Stimulated activated naive CD4-positive, alpha-beta T cell (primary cell): ENCODE measurements around the gene TM2D1.

Experiments used
- DNase-seq, 6 experiments: peaks; one replicate each; lab custom pipeline; 2025; lab: John Stamatoyannopoulos, UW

Gene TM2D1

DNA sequence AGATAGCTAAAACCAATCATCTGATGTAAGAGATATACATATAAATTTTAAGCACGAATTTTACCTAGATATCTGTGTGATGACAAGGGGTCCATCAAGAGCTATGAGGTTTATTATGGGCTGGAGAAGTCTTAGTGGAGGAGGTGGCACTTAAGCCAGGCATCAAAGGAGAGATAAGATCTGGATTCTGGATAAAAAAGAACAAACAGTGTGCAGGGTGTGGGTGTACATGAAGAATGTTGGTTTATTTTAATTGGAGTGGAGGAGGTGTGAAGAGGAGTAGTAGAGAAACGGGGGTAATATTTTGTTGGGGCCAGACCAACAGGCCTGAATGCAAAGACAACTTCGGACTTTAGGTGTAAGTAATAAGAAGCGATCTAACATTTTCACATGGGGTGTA, 80.6 kb downstream of the TM2D1 start:
- DNase-seq: no peak

DNA sequence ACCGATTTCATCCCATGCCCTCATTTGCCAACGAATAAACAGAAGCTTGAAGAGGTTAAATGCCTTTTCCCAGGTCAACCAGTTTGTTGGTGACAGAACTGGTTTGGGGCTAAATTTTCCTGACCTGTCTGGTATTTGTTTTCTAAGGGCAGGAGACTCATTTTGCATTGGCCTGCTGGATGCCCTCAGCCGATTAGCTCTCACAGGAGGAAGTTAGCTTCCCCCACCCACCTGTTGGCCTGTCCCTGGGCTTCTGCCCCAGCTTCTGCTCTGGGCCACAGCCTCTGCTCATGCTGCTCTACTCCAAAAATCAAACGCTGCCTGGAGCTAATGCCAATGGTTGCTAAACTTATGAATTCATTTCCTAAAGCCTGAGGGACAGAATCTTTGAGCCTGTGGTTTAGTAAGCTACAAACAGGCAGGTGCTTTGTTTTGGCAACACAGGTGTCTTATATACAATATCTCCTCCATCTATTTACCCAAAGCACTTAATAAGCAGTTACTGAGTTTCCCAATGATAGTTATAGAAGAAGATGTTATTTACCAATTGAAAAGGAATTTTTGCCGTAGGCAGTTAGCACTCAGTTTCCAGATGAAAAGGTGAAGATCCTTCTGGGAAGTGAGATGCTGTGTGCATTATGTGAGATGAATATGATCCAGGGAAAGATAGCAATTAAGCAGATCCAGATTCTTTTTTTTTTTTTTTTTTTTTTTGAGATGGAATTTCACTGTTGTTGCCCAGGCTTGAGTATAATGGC, 82.3 kb downstream of the TM2D1 start:
- DNase-seq: no peak

DNA sequence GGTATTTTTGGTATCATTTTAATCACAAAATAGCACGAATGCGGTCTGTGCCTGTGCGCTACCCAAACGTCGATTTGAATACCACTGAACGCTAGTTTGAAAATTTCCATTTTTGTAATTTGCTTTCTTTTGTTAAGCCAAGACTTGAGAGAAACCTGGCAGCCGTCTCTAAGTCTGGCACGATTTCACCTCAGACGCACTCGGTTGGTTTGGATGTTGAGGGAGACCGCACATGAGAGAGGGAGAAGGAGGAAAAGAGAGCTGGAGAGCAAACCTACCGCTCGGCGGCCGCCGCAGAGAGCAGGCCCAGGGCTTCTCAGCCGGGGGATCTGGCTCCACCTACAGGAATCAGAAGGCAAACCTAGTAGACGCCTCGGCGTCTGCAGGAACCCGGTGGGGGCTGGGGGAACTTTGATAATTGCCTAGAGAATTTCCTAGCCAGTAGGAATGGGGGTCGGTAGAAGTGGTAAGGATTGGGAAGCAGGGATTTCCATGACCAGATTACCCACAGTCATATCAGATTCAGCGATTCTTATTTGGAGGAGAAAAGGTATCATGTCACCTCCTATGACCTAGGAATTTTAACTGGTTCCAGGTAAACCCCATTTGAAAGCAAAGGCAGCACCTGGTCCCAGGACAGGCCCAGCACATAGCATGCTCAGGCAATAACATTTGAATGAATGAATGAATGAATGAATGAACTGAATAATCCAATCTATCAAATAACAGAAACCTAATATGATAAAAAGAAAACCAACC, 83.2 kb downstream of the TM2D1 start:
- peak; percentile 3 to 66 (median 32) for DNase-seq

DNA sequence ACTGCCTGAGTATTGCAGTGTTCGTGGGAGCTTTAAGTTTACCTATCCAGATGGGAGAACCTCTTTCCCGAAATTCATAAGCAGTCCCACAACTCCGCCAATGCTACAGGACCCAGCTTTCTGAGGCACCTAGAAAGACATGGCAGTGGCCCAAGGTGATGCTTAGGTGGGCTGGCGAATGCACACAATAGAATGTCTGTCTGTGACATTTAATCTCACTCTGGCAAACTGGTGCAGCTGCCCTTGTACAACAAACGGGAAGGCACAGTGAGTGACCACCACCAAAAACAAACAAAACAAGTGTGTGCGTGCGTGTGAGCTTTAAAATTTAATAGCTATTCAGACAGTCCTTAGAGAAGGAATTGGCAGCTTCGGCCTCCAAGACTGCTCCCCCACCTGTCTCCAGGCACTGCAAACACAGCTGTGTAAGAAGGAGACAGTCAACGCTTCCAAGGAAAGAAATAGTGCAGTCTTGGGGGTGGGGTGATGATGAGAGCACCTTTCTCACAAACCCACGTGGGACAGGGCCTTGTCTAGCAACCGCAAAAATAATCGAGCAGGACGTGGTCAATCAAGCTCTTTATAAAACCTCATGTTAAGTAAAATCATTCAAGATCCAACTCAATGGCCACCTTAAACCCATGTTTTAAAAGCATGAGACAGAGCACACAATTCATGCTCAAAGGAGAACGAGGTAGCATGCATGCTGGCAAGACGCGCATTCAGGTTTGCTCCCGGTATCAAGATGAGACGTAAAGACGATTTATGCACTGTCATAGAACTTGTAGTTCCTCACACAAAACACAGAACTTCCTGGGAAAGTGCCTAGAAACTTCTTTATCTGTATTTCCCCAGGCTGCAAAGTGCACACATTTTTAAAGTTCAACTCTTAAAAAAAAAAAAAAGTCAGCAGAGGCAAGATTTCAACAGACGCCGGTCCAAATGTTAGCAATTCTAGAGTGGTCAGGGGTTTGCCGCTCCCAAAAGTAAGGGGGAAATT, 84.1 kb downstream of the TM2D1 start:
- DNase-seq: peak in 1 of 6 experiments; percentile 20

DNA sequence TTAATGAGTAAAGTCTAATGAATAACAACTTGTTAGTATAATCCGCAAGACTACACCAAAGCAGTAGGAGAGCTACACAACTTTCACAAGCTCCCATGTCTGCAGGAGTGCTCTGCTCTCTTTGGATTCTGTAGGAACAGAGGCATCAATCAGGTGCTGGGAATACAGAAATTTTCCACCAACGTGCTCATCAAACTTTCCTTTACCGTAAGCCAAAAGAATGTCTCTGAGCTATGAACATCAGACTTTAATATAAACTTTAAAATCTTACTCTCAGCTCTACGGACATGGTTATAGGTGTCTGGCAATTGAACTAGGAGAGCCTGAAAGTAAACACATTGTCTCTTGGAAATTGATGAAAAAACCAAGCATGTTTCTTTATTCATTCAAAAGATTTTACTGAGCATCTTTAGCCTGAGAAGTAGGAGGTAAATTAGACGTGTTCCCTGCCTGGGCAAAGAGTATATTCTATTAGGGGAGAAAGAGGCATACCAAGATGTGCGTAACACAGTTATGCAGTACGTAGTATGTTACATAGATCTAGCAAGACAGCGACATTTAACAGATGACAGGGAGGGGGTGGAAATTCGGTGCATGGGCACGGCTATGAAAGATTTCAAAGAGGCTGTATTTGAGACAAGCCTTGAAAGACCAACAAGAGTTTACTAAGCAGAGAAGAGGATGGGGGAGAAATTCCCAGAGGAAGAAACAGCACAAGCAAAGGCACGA, 85.2 kb downstream of the TM2D1 start:
- no peak for DNase-seq

DNA sequence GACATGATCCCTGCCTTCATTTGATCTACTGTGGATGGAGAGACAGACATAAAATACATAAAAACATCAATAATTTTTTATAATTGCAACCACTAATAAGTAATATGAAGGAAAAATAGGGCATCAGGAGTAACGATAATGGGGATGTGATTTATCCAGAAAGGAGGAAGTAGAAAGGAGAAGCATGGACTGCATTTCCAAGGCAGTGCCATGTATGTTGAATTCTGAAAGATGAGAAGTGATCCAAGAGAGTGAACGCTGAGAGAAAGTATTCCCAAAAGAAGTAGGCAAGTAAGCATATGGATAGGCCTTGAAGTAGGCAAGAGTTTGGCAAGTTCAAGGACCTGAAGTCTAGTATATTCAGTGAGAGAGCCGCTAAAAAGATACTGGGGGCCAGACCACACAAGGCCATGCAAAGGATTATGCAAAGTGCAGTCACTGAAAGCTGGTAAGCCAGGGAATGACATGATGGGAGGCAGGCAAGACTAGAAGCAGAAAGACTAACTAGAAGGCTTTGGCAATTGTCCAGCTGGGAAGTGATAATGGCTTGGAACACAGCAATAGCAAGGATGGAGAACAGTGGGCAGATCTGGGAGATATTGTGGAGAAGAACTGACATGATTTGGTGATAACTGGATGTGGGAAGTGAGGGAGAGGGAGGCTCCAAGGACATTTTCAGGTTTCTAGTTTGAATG, 85.9 kb downstream of the TM2D1 start:
- DNase-seq: no peak

DNA sequence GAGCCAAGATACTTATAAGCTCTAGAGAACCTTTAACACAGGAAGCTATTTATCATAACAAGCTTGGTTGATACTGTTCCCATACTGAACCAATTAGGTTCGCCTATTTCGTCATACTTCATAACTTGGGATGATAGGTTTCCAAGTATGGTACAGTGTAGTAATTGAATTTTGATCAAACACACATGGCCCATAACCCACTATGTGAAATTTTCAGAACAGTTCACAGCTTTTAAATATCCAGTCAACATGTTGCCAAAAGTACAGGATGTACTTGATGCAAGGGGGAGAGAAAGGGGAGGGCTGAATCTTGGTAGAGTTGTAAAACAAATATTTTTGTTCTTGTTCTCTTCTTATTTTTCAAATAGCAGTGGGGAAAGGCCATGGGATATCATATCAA, 86.6 kb downstream of the TM2D1 start:
- DNase-seq: no peak

DNA sequence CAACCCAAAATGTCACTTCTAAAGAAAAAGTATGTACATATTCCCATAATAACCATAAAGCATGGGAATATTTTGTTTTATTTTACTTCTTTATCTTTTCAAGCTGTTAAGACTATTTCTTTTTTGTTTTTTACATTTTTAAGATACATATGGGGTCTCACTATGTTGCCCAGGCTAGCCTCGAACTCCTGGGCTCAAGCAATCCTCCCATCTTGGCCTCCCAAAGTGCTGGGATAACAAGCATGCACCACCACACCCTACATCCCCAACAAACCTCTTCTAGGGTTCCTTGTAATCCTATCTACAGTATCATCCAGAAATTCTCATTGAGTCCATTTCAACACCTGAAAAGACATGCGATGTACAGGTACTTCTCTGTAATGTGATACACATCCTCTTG, 87.5 kb downstream of the TM2D1 start:
- DNase-seq: no peak

DNA sequence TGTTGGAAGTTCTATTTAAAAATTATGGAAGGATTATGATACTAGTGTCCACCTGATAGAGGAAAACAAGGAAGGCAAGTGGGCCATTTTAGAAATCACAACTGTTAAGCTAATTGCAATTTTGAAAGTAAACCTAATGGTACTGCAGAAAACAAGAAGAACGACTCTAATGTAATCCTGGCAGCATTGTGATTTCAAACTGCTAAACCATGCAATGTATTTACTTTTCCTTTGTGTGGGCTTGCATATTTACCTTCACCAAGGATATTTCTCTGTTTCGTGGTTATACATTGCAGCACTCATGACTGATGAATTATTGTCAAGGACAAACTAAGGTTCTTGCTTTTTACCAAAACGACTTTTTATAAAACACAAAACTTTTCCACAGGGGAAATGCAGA, 88.1 kb downstream of the TM2D1 start:
- DNase-seq: no peak

DNA sequence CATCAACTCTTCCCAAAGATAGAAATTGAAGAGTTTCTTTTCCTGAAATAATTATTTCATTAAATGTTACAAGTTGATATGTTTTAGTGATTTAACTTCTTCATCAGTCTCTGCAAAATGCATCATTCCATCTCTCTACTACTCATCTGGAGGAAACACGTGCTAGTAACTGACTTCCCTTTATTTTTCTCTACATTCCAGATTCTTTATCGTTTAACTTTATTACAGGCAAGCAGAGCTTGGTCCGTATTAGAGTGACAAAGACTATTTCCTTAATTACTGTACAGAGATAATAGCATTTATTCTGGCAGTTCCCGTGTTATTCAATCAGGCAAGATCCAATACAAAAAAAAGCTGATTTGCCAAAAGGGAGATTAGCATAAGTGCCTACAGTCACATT, 88.6 kb downstream of the TM2D1 start:
- DNase-seq: no peak

DNA sequence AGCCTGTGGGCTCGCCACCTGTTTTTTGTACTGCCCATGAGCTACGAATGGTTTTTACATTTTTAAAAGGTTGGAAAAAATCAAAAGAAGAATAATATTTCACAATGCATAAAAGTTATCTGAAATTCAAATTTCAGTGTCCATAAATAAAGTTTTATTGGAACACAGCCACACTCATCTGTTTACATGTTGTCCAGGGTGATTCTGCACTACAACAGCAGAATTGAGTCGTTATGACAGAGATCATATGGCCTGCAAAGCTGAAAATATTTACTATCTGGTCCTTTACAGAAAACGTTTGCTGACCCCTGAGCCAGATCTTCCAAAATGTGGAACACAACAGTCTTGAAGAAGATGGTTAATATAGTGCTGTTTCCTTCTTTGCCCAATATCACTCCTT, 89.4 kb downstream of the TM2D1 start:
- DNase-seq: no peak

DNA sequence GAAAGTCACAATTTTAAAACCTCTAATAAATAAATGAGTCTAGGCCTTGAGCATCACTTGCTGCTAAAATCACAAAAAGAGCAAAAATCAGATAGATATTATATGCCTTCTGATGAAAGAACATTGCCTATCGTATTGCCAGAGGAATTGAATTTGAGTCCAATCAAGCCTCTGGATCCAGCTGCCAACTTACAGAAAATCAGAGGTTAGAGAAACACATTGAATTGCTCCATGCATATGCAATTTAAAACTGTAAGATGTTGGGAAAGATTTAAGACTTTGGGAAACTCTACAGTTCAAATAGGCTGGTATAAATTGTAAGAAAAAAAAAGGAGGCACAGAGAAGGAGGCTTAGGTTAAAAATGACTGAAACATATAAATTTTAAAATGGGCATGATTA, 93.5 kb downstream of the TM2D1 start:
- no peak for DNase-seq
